ENCODE measurements around the gene TMEM231. TPM values are rescaled to one million over a fixed set of nuclear protein-coding genes. Genes with fewer than 3 reads are reported as not detected.
"Not testable (repeated sequence)": the region's sequence is repeated elsewhere in the genome, so short reads cannot be mapped to it uniquely, and the experiment has no call there.

Gene TMEM231
- total and polyA plus RNA-seq, 2 of the 8 experiments (the other 6 are each of a cell fraction or from before 2014, with no cell fraction given) = 8.3 to 26.7 TPM

- TF ChIP-seq TBP (IDR thresholded peaks at IDR 0.05; ENCODE audit: low read depth, low read length) (no peak), JUND (IDR thresholded peaks at IDR 0.05; ENCODE audit: low read length) (no peak), CBX8 (IDR thresholded peaks at IDR 0.05; ENCODE audit: borderline replicate concordance, low read depth, low read length) (no peak), SRF (IDR thresholded peaks at IDR 0.05; ENCODE audit: low read depth, low read length) (no peak), SAP30 (IDR thresholded peaks at IDR 0.05; ENCODE audit: insufficient read depth, insufficient replicate concordance, low read length) (no peak)
- TF ChIP-seq, protein P1, sequence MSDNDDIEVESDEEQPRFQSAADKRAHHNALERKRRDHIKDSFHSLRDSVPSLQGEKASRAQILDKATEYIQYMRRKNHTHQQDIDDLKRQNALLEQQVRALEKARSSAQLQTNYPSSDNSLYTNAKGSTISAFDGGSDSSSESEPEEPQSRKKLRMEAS (IDR thresholded peaks at IDR 0.05) = no peak
- TF ChIP-seq, protein P2, sequence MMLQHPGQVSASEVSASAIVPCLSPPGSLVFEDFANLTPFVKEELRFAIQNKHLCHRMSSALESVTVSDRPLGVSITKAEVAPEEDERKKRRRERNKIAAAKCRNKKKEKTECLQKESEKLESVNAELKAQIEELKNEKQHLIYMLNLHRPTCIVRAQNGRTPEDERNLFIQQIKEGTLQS (IDR thresholded peaks at IDR 0.05; ENCODE audit: insufficient read depth, low read depth, low read length) = no peak
Observed at GRCh38 chr16:75593308-75593707, 37.3 kb upstream of the TMEM231 start (continued).

- CTCF ChIA-PET (ENCODE audit: partially characterized antibody) = interaction anchor here (0.6 to 2.1 kb wide), 7 partner anchors 8 to 70 kb away, joined by 3 to 12 read pairs (median 5); partner anchors contain the start of gene CHST5
Observed at GRCh38 chr16:75591927-75592326, 35.9 kb upstream of the TMEM231 start.

More at GRCh38 chr16:75591927-75592326, 35.9 kb upstream of the TMEM231 start:
- not testable (repeated sequence) for H2AK5ac ChIP-seq (ENCODE audit: low read depth, low read length); H3K4ac ChIP-seq (replicated peaks; ENCODE audit: insufficient read length, low read depth, low read length); DNase-seq (ENCODE audit: low read depth in 1 of 2, low spot score in 2 of 2); H2AFZ ChIP-seq (ENCODE audit: low read length); H2BK15ac ChIP-seq (ENCODE audit: low read length); H3K79me1 ChIP-seq (ENCODE audit: low read depth, low read length); H3K56ac ChIP-seq (replicated peaks; ENCODE audit: insufficient read length, low read depth, low read length); H3K23ac ChIP-seq (ENCODE audit: insufficient read length); H2BK120ac ChIP-seq (replicated peaks; ENCODE audit: low read depth, low read length); H2BK12ac ChIP-seq (ENCODE audit: low read depth, low read length); H3K4me2 ChIP-seq (ENCODE audit: insufficient read depth in 1 of 2, low read depth in 2 of 2, low read length in 2 of 2); H3K14ac ChIP-seq (ENCODE audit: insufficient read length); H4K91ac ChIP-seq (replicated peaks; ENCODE audit: insufficient read length, low read length); H3K79me2 ChIP-seq (ENCODE audit: control insufficient read depth in 1 of 2, insufficient read depth in 2 of 2, low read length in 2 of 2); H3K27ac ChIP-seq (ENCODE audit: low read depth, low read length); H3K36me3 ChIP-seq (ENCODE audit: control insufficient read depth in 2 of 4, insufficient read depth in 4 of 4, low read length in 3 of 4); H2BK5ac ChIP-seq (ENCODE audit: low read depth, low read length); H2BK20ac ChIP-seq (ENCODE audit: low read length); H3K9me3 ChIP-seq (ENCODE audit: insufficient read depth in 2 of 2, low read depth in 1 of 2, low read length in 1 of 2); H4K20me1 ChIP-seq (replicated peaks in 1 of 2; ENCODE audit: control insufficient read depth in 1 of 2, insufficient read depth in 2 of 2, low read length in 2 of 2); H3K4me3 ChIP-seq (ENCODE audit: extremely low read depth in 1 of 4, insufficient read depth in 2 of 4, low read depth in 3 of 4, low read length in 4 of 4); H3K9ac ChIP-seq (replicated peaks in 1 of 4; ENCODE audit: extremely low read depth in 1 of 4, low read depth in 3 of 4, low read length in 3 of 4); H4K8ac ChIP-seq (ENCODE audit: extremely low read depth, insufficient read depth, low read length); H4K5ac ChIP-seq (ENCODE audit: insufficient read length, low read depth, low read length); H3K18ac ChIP-seq (ENCODE audit: extremely low read depth, low read length); FAIRE-seq; H3K23me2 ChIP-seq (ENCODE audit: low read depth, low read length); H3K27me3 ChIP-seq (replicated peaks in 1 of 4; ENCODE audit: control insufficient read depth in 3 of 4, extremely low read depth in 1 of 4, insufficient read depth in 3 of 4, low read length in 3 of 4)
- H3K4me1 ChIP-seq (replicated peaks in 1 of 4; ENCODE audit: control insufficient read depth in 3 of 4, insufficient read depth in 4 of 4, low read length in 3 of 4) = peaks cover 5 to 18% (median 16%) of the 10 kb centered on the region in 4 experiments; a peak in 6 of 7 replicates
- WGBS, 2 experiments (ENCODE audit: extremely low coverage in 1 of 2, insufficient coverage in 1 of 2, insufficient read length in 1 of 2, insufficient replicate concordance in 2 of 2, low coverage in 1 of 2, low lambda C conversion rate in 2 of 2, missing lambda C conversion rate in 1 of 2) = 98% methylated on average over 8 of the region's 9 CpGs; no CpG with 5 or more reads in 1 of the 2 experiments
- POLR2A ChIA-PET (ENCODE audit: partially characterized antibody) = interaction anchor here (0.6 to 1.6 kb wide), 5 partner anchors 13 to 337 kb away, joined by 3 to 7 read pairs (median 3); partner anchors contain the start of gene ADAT1
